Pancreas (tissue), 10 donors: ENCODE results near the gene SLC2A11. TPM values are rescaled to one million over a fixed set of nuclear protein-coding genes. Genes with fewer than 3 reads are reported as not detected.

ENCODE experiments used
- ATAC-seq, 4 donors: fragments of 200-7000 bp; cut with Tn5 transposase; one replicate each; pipeline versions ENCODE4 v1.8.0 to v1.9.1; 2020; ENCODE audit warnings: mild to moderate bottlenecking in 4 of 4, moderate library complexity in 4 of 4
- DNase-seq, 6 donors: peaks; one replicate each; pipeline ENCODE4 v3.0.0-alpha.2; 2020
- FAIRE-seq: peaks from 2 replicates; lab custom pipeline; 2012; peaks lifted over from hg19 to GRCh38; lab: Jason Lieb, UNC
- H3K27ac ChIP-seq, 4 donors: fragments of 200-600 bp; sonication (generic); 1 replicate in 3 of 4; 2 replicates in 1 of 4; pipeline versions ENCODE4 v1.5.0 to v1.8.0; 2020
- H3K27me3 ChIP-seq, 4 donors: fragments of 200-600 bp; one replicate each; pipeline ENCODE4 v1.8.0; 2021
- H3K36me3 ChIP-seq, 3 donors: fragments of 200-600 bp; sonication (generic) in 1 of 3; one replicate each; pipeline versions ENCODE4 v1.5.0 to v1.8.0; 2020 to 2021
- H3K4me1 ChIP-seq, 3 donors: fragments of 200-600 bp; one replicate each; pipeline ENCODE4 v1.8.0; 2021
- H3K4me3 ChIP-seq, 4 donors: fragments of 200-600 bp; sonication (generic) in 2 of 4; one replicate each; pipeline versions ENCODE4 v1.5.0 to v1.8.0; 2020 to 2021
- H3K9me3 ChIP-seq, 4 donors: fragments of 200-600 bp; one replicate each; pipeline ENCODE4 v1.8.0; 2021
- CTCF ChIP-seq, 4 donors: fragments of 200-600 bp; sonication (generic) in 3 of 4; IDR thresholded peaks; one replicate each; pipeline versions ENCODE4 v1.5.0 to v1.8.0; 2021; ENCODE audit warnings: antibody characterized with exemption in 4 of 4
- WGBS, 2 donors: extraction: QIAGEN DNeasy Blood & Tissue Kit; methylation state at CpG; one replicate each; pipeline ENCODE4 v1.1.7; 2013; 5-methylcytosine and 5-hydroxymethylcytosine counted together
- intact Hi-C, 3 donors: fragments of 100-400 bp; cut with DNase I; formaldehyde crosslinking; loops; one replicate each; pipeline versions ENCODE4 v1.11.1 to v1.14.2; 2022
- polyA plus RNA-seq, 2 donors: library from polyadenylated mRNA; stranded (reverse); fragments of 200-250 nt; gene quantifications; one replicate each; pipeline ENCODE4 v1.2.3, GENCODE V29; 2013
- total RNA-seq, 6 donors: library from RNA; stranded (reverse); fragmentation: NEBNext Ultra II Directional in 4 of 6; extraction: Animal tissue kit (Norgen Biotek cat#: 25700) in 4 of 6; gene quantifications; one replicate each; pipeline versions ENCODE4 v1.2.1 to v1.2.4, GENCODE V29; 2021 to 2023
- donor health status: healthy with polysubstance abuse.
- donor health status: DM: no; HTN: no; CAD: no; lungs with moderate emphysema.
- donor health status: DM: no; HTN: no; CAD: no.
- donor health status: control.
- donor health status: control.
- donor health status: Bipolar disorder and iron deficiency.
- donor health status: DM: yes; HTN: yes; CAD: no.
- donor health status: DM: no; HTN: no; CAD: no.
- donor health status: DM: no; HTN: no; CAD: no.
- donor health status: DM: yes; HTN: yes; CAD: no.

Gene SLC2A11
- total and polyA plus RNA-seq, 8 donors = 10.3 to 21.9 (median 17.8) TPM

DNA sequence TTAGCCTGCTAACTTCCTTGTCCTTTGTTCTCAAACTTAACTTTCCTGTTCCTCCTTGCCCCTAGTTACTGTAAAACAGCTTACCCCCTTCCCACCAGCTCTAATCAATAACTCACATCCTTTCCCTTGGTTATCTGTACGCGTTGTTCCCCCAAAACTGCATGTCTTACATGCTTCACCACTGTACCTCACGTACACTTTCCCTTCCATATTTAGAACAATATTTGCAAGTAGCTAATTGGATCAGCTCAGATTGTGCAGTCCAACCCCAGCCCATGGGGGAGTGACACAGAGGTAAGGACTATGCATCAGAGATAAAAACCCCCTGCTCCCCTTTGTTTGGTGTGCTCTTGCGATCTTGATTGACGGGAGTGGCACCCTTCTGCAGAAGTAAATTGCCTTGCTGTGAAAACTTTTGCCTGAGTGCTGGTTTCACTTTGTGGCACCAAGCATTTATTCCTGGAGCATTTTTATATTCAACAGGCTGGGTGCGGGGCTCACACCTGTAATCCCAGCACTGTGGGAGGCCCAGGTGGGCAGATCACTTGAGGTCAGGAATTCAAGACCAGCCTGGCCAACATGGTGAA is 67.4 kb downstream of the SLC2A11 start:
- TF ChIP-seq CTCF (IDR thresholded peaks at IDR 0.05) = no peak
- 79 to 82% methylated on average over 6 of the region's 6 CpGs for WGBS, 2 donors
- intact Hi-C loops = loop anchor here in 1 of 3 donors (10.0 kb wide), 1 partner anchor 50 kb away; the partner anchor contains the start of gene DDT
- H3K4me3 ChIP-seq = no peak overlapping the region
- ATAC-seq (no peak), DNase-seq (no peak), FAIRE-seq (no peak)
- no peaks in the 10 kb centered on the region for H3K9me3 ChIP-seq
- H3K4me1 ChIP-seq = no peaks in the 10 kb centered on the region
- no peaks in the 10 kb centered on the region for H3K27me3 ChIP-seq
- no peak overlapping the region for H3K27ac ChIP-seq
- no peaks in the 10 kb centered on the region for H3K36me3 ChIP-seq

DNA sequence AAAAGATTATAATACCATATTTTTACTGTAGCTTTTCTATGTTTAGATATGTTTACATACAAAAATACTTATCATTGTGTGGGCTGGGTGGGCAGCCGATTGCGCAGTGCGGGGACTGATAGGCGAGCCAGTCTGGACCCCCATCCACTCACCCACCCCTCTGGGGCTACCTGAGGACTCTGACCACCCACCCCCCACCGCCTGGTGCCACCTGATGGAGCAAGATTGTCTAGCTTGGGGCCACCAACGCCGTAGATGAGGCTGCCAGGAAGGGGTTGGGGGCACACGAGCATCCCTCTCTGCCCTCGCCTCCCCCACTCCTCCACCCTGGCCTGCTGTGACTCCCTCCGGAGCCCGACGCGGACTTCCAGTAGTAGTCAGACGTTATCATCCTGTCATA is 68.9 kb downstream of the SLC2A11 start:
- no peak for TF ChIP-seq CTCF (IDR thresholded peaks at IDR 0.05)
- intact Hi-C loops = loop anchor here in 1 of 3 donors (10.0 kb wide), 1 partner anchor 48 kb away; the partner anchor contains the start of gene DDT
- Histone ChIP-seq H3K9me3 (no peaks in the 10 kb centered on the region), H3K27me3 (no peaks in the 10 kb centered on the region), H3K4me3 (no peak overlapping the region), H3K27ac (no peak overlapping the region), H3K4me1 (no peaks in the 10 kb centered on the region), H3K36me3 (no peaks in the 10 kb centered on the region)
- FAIRE-seq = no peak
- whole genome bisulfite sequencing, 2 donors = 71 to 76% methylated on average over 14 of the region's 14 CpGs
- DNase-seq = no peak
- no peak for ATAC-seq

Other genes starting within 250 kb of the SLC2A11 start
- gene DRICH1, start 225.6 kb upstream of the SLC2A11 start, total RNA-seq = 1 to 10 TPM in 1 of 6 donors, under 1 TPM in 4, not detected in 1; 0.18 to 1.2 (median 0.58) TPM
- gene DRICH1, start 225.6 kb upstream of the SLC2A11 start, polyA plus RNA-seq = 1 to 10 TPM; 2.5 to 3.2 TPM
- gene RGL4, start 166.9 kb upstream of the SLC2A11 start, total RNA-seq = under 1 TPM in 2 of 6 donors, not detected in 4; 0.50 to 0.95 TPM
- gene RGL4, start 166.9 kb upstream of the SLC2A11 start, polyA plus RNA-seq = under 1 TPM; 0.42 to 0.72 TPM
- gene ZNF70, start 106.8 kb upstream of the SLC2A11 start, total RNA-seq = 1 to 10 TPM; 2.2 to 4.3 (median 2.8) TPM
- 1 to 10 TPM in 1 of 2 donors, under 1 TPM in 1; 0.77 to 1.4 TPM for gene ZNF70, start 106.8 kb upstream of the SLC2A11 start, polyA plus RNA-seq
- under 1 TPM in 1 of 6 donors, not detected in 5; 0.78 TPM for gene VPREB3, start 103.5 kb upstream of the SLC2A11 start, total RNA-seq
- gene VPREB3, start 103.5 kb upstream of the SLC2A11 start, polyA plus RNA-seq = under 1 TPM in 1 of 2 donors, not detected in 1; 0.80 TPM
- not detected for gene C22orf15, start 94.9 kb upstream of the SLC2A11 start, total RNA-seq
- gene C22orf15, start 94.9 kb upstream of the SLC2A11 start, polyA plus RNA-seq = not detected
- gene CHCHD10, start 89.9 kb upstream of the SLC2A11 start, total RNA-seq = 10 to 100 TPM; 30.6 to 75.5 (median 50.6) TPM
- gene CHCHD10, start 89.9 kb upstream of the SLC2A11 start, polyA plus RNA-seq = 100 to 1,000 TPM in 1 of 2 donors, 10 to 100 TPM in 1; 81.2 to 134 TPM
- gene MMP11, start 85.0 kb upstream of the SLC2A11 start, total RNA-seq = 10 to 100 TPM in 1 of 6 donors, 1 to 10 TPM in 1, under 1 TPM in 4; 0.43 to 17.6 (median 0.60) TPM
- 1 to 10 TPM in 1 of 2 donors, under 1 TPM in 1; 0.87 to 1.3 TPM for gene MMP11, start 85.0 kb upstream of the SLC2A11 start, polyA plus RNA-seq
- 10 to 100 TPM; 25.2 to 36.8 (median 30.4) TPM for gene SMARCB1, start 70.9 kb upstream of the SLC2A11 start, total RNA-seq
- gene SMARCB1, start 70.9 kb upstream of the SLC2A11 start, polyA plus RNA-seq = 10 to 100 TPM; 28.2 to 37.1 TPM
- gene DERL3, start 18.9 kb upstream of the SLC2A11 start, total RNA-seq = 10 to 100 TPM; 13.0 to 26.5 (median 19.1) TPM
- 10 to 100 TPM; 19.7 to 26.3 TPM for gene DERL3, start 18.9 kb upstream of the SLC2A11 start, polyA plus RNA-seq
- gene MIF, start 36.5 kb downstream of the SLC2A11 start, total RNA-seq = 100 to 1,000 TPM; 128 to 269 (median 192) TPM
- 100 to 1,000 TPM; 353 to 476 TPM for gene MIF, start 36.5 kb downstream of the SLC2A11 start, polyA plus RNA-seq
- 10 to 100 TPM in 2 of 6 donors, 1 to 10 TPM in 4; 4.4 to 12.4 (median 9.7) TPM for gene GSTT2B, start 103.3 kb downstream of the SLC2A11 start, total RNA-seq
- 10 to 100 TPM; 16.8 to 59.8 TPM for gene GSTT2B, start 103.3 kb downstream of the SLC2A11 start, polyA plus RNA-seq
- 1 to 10 TPM in 5 of 6 donors, under 1 TPM in 1; 0.79 to 4.1 (median 1.7) TPM for gene DDTL, start 109.0 kb downstream of the SLC2A11 start, total RNA-seq
- 1 to 10 TPM; 1.4 to 2.8 TPM for gene DDTL, start 109.0 kb downstream of the SLC2A11 start, polyA plus RNA-seq
- gene DDT, start 116.6 kb downstream of the SLC2A11 start, total RNA-seq = 100 to 1,000 TPM in 3 of 6 donors, 10 to 100 TPM in 3; 77.5 to 188 (median 108) TPM
- gene DDT, start 116.6 kb downstream of the SLC2A11 start, polyA plus RNA-seq = 100 to 1,000 TPM; 125 to 204 TPM
- 1 to 10 TPM in 2 of 6 donors, under 1 TPM in 1, not detected in 3; 0.79 to 1.5 (median 1.2) TPM for gene GSTT2, start 122.3 kb downstream of the SLC2A11 start, total RNA-seq
- gene GSTT2, start 122.3 kb downstream of the SLC2A11 start, polyA plus RNA-seq = 1 to 10 TPM in 1 of 2 donors, under 1 TPM in 1; 0.54 to 1.0 TPM
- gene GSTT4, start 147.6 kb downstream of the SLC2A11 start, total RNA-seq = not detected
- not detected for gene GSTT4, start 147.6 kb downstream of the SLC2A11 start, polyA plus RNA-seq
- 10 to 100 TPM; 25.1 to 43.4 (median 26.0) TPM for gene CABIN1, start 153.4 kb downstream of the SLC2A11 start, total RNA-seq
- 10 to 100 TPM; 46.4 to 58.7 TPM for gene CABIN1, start 153.4 kb downstream of the SLC2A11 start, polyA plus RNA-seq